NCI-H510A (cell line): ENCODE data around the gene TNRC18.

Experiments used
- DNase-seq: peaks from one replicate; lab custom pipeline; 2025; lab: John Stamatoyannopoulos, UW

TNRC18 gene

DNA sequence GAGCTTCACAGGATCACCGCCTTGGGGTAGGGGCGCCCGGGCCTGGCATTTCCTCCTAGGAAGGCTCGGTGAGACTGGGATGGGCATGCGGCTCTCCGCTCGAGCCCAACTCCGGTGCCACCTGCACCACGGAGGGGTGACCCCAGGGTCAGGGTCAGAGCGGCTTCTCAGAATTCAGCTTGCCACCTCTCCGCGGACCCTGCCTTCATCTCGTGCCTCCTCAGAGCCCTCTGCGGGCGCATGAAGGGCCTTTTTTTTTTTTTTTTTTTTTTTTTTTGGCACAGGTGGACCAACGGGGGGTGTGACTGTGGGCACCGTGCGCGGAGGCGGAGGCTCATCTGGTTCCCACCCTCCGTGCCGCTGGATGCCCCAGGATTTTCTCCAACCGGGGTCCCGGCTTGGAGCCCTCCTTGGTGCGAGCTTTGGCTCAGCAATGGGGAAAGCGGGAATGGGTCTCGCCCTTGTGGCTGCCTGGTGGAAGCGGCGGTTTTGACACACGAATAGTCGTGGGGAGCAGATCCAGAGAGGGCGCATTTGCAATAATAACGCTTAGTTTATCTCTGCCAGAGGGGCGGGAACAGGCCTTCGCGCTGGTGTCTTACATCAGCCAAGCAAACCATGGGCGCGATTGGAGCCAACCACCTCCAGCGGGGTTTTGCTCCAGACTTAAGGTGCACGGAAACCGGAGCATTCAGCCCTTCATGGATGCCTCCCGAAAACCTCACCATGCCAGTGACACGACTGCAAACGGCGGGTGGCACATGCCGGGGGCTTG, 5.0 kb upstream of the TNRC18 start:
- DNase-seq, result peak; percentile 43

DNA sequence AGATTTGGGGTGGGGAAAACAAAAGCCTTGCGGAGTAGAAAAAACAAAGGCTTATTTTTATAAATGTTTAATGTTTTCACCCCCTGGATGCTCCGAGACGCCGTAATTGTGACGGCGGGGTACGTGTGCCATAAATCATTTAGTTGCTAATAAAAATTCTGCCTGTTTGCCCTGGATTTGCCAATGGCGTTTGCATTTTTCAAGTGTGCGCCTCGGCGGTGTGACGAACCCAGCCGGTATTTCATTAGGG, 2.5 kb upstream of the TNRC18 start:
- no peak for DNase-seq

DNA sequence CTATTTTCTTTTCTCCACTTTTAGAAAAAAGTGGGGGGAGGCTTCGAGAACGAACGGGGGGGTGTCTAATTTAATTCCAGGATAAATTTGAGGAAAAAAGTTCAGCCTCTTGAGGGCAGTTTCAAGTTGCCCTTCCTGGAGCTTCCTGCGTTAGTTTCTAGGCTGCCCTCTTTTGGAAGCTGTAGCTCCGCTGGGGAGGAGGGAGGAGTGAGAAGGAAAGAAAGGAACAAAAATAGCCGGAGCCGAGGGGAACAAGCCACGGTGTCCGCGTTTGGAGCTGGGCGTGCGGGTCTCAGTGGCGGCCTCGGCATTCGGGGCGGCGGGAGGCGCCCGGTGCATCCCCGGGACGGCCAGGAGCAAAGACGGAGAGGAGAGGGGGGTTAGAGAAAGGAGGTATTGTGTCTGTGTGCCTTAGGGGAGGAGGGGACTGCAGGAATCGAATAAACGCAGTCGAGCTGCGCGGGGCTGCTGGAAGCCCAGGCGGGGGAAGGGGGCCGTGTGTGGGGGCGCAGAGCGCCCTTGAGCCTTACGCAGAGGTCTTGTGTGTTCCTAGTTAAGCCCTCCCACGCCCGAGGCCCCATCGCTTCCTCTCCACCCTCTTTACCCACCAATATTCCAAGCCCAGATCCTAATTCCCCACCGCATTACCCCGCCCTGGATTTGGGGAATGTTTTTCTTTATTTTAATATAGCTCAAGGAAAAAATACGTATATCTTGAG, 2.0 kb upstream of the TNRC18 start:
- DNase-seq, result peak; percentile 74

DNA sequence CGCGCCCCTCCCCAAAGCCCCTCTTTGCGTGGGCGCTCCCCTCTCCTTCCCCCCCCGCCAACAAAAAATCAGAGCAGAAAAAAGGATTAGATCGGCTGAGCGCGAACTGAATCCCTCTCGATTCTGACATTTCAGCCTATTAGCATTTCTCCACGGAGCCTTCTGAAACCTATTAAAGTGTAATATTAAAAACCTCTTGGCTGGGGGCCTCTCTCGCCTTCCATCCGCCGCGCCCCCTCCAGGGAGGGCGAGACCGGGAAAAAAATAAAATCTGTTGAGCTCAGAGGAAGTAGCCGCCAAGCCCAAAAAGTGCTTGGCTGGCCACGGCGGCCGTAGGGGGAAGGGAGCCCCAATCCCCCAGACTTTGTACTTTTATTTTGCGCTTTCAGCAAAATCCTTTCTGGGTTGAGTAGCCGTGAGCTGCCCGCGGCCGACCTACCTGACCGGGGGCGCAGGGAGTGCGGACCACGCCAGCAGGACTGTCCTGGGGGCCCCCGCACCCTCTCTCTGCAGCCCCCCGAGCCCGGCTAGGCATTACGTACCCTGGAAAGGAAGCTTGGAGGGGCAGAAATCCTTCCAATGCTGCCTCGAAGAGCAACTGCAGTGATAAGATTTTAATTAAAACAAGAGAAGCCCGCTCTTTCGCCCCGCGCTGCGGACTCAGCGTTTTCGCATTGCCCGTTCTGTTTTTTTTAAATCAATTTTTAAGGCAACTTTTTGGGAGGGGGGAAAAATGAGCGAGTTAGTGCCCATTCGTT, 1.3 kb upstream of the TNRC18 start:
- no peak for DNase-seq

DNA sequence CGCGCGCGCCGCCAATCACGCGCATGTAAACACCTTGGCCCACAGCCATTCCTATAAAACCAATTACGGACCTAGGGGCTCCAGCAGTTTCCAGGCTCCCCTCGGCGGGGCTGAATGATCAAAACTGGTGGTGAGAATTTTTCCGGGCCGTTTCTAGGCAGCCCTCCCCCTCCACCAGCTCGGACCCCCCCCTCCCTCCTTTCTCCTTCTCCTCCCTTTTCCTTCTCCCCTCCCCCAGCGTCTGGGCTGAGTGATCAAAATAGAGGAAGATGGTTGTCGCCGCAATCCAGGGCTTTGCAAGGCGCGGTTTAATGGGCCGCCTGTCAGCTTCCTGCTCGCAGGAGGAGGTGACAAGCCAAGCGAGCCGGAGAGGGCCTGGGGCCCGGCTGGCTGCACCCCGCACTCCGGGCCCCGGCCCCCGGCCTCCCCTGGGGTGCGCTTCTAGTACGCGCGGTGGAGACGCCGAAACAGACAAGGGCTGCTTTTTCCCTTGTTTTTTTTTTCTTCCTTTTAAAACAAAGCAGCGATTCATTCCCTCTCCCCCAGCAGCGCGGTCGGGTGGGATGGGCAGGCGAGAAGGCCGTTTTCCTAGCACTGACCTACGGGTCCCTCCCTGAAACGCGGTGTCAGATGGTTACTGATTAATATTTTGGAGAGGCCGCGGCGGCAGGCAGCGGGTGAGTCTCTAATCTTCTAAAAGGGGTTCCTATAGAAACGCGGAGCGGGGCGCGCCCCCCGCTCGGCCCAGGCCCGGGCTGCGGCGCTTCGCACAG, 528 bp upstream of the TNRC18 start:
- peak; percentile 93 for DNase-seq

DNA sequence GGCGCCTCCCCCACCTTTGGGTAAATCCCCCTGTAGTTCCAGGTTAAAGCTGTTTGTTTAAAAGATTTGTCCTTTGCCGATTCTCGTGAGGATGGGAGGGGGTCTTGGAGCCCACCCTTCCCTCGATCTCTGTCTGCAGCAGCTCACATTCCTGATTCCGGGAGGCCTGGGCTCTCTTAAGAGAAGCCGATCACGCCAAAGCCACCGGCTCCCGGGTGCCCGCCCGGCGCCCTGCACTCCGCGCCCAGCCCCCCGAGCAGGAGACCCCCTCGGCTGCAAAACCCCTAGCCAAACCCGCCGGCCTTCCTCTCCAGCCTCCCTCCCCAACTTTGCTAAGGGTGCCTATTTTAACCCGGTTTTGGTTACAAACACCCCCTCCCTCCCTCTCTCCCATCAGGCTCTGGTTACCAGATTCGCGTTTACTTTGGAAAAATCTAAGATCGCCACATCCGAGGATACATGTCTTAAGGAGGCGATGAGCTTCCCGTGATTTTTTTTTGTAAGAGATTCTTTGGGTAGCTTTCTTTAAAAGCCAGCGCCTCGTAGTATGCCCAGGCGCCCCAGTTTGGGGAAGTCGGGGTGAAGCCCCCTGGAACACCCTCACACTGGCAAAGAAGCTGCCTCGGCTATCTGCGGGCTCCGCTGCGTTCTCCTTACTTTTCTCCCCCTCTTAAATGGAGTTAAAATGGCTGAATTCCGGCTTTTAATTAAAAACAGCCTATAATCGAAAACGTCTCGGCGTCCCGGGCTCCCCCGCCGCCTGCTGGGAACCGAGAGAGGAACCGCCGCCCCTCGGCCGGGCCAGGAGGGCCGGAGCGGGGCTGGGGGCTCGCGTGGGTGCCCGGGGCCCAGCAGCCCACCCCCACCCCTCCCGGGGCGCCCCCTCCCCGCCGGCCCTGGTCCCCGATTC, 983 bp downstream of the TNRC18 start:
- DNase-seq, result no peak

DNA sequence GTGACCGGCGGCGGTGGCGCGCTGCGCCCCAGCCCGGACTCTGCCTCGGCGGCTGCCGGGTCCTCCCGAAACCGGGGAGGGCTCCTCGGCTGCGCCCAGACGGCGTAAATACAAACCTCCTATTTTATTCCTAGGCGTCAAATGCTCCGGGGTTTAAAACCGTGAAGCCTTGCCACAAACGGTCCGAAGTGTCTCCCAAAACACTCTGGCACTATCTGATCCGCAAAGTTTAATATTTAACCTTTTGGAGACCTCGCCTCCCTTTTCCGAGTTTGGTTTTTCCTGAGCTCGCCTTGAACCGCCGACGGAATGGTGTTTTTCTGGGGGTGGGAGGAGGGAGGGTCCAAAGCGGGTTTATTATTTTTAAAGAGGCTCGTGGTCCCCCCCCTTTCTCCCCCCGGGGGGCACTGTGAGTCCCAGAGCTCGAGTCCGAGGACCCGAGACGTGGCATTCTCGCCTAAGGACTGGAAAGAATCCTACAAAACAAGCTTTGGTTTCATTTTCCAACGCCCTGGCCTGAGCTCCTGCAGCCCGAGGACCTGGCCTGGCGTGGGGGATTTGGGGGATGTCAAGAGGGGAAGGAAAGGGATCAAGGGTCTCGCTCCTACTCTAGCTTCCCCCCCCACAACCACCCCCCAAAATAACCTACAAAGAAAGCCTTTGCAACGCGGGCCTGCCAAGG, 1.8 kb downstream of the TNRC18 start:
- DNase-seq, result no peak

DNA sequence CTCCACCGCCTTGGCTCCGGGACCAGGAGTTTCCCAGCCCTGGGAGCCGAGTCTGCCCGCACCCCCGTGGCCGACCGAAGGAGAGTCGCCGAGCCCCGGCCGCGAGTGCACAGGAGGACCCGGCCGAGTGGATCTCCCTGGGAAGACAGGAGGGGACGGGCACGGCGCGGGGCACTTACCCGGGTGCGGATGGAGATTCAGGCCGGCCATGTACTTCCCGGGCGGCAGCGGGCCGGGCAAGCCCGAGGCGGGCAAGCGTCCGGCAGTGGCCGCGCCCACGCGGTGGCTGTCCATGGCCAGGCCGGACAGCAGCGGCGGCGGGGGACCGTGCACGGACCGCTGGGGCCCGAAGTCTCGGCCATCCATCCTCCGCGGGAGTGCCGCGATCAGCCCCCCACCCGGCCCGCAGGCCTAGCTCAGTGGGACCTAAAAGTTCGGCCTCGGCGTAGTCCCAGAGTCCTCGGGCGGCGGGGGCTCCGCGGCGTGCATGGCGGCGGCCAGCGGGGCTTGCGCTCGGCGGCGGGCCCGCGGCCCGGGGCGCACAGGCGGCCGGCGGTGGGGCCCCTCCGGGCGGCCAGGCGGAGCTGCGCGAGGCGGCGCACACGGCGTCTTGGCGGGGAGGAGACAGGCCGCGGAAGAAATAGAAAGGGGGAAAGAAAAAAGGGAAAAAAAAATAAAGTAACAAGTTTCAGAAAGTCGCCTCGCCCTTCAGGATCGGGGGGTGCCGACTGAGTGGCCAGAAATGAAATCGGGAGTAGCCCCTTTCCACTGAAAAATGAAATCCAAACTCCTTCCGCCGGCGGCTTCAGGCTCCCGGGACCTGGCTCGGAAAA, 2.5 kb downstream of the TNRC18 start:
- DNase-seq, result no peak

DNA sequence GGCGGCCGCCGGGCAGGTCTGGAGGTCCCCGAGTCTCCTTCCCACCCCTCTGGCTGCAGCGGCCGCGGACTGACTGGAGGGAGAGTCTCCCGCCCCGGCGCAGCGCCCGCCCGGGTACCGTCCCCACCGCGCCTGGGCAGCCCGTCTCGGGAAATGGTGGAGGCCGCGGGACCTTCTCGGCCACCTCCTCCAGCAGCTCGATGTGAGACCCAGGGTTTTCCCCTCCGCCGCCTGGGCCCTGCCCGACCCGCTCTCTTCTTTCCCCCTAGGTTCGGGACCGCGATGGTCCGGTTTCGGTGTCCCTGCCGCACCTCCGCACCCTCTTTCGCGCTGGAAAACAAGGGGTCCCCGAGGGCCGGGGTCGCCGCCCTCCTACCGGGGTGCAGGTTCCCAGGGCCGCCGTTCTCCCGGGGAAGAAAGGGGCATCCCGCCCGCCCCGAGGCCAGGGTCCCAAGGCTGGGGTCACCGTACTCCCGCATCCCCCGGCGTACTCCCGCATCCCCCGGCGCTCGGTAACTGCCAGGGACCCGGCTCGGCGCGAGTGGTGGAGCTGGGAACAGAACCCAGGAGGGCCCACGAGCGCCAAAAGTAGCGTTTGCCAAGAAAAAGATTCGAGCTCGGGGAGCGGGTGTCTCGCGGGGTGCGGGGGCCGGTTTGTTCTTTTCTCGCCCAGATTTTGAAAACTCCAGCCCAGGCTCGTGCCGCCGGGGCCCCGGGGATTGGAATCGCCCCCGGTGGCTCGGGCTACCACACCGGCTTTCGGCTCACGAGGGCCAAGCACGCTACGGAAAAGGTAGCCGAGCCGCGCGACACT, 3.4 kb downstream of the TNRC18 start:
- DNase-seq, result no peak

DNA sequence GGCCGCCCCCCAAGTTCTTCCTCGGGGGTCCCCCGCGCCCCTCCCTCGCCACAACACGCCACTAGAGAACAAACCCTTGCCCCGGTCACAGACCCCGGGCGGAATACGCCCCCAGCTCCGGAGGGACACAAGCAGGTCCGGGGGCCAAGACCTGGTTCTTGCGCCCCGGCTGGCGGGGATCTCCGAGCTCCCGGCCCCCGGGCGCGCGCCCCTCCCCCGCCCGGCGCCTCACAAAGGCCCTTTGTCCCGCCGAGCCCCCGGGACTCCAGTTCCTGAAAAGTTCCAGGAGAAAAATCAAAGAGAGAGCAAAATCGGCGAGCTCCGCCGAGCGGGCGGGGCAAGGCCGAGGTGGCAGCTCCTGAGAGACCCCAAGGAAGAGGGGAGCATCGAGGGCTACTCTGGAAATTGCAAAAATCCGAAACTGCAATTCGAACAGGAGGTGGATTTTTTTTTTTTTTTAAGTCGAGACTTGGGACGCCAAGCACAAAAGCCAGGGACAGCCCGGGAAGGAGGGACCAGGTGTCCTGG, 4.0 kb downstream of the TNRC18 start:
- DNase-seq, result no peak

DNA sequence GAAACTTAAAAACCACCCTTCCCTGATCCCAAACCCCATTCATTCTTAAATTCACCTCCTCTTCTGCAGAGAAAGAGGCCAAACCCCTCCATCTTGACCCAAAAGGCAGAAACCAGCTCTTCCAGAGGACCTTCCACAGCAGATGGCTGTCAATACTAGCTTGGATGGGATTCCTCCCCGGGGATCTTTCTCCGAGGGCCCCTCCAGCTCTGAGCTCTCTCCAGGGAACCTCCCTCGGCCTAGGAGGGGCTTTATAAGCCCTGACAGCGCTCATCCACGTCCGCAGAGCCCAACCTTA, 5.4 kb downstream of the TNRC18 start:
- DNase-seq, result no peak

DNA sequence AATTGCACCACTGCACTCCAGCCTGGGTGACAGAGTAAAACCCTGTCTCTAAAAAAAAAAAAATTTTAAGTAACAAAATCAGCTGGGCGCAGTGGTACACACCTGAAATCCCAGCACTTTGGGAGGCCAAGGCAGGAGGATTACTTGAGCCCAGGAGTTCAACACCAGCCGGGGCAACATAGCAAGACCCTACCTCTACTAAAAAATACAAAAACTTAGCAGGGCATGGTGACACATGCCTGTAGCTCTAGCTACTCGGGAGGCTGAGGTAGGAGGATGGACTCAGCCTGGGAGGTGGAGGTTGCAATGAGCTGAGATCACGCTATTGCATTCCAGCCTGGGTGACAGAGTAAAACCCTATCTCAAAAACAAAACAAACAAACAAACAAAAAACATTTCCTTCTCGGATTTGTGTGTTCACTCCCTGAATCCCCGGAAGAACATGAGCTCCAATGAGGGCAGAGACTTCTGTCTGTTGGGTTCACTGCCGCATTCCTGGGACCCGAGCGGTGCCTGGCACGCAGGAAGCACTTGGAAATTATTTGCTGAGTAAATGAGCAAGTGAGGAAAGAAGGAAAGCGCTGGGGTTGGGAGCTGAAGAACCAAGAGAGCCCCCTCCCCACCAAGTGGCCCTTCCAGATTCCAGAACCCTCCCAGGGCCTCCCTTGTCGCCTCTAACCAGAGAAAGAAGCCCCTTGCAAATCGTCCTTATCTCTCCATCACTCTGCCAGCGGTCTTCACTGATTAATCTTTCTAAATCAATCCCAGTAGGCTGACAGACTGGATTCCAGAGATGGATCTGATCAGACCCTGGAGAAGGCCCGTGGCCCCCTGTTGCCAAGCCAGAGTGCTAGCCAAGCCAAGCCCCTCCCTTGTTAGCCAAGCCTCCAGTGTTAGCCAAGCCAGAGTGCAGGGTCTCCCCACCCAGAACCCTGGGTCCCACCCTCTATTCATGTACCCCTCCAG, 6.2 kb downstream of the TNRC18 start:
- DNase-seq, result no peak

DNA sequence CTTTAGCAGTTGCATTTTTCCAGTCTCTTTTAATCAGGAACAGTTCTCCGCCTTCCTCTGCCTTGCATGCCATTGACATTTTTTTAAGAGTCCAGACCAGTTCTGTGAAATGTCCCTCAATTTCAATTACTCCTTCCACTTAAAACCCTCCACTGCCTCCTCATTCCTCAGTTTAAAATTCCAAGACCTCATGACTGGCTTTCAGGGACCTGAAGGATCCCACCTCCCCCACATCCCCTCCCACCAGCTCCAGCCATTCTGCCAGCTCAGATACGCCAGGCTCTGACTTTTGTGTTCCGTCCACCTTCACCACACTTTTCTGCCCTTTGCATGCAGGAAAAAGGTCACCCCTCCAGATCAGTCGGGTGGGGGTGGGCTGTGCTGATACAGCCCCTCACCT, 8.7 kb downstream of the TNRC18 start:
- no peak for DNase-seq

DNA sequence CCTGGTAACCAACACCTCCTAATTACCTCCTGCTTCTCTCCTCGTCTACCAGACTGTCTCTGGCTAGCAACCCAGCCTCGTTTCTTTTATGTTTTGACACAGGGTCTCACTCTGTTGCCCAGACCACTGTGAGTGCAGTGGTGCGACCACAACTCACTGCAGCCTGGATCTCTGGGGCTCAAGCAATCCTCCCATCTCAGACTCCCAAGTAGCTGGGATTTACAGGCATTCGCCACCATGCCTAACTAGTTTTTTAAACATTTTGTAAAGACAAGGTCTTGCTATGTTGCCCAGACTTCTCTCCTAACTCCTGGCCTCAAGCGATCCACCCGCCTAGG, 10.2 kb downstream of the TNRC18 start:
- no peak for DNase-seq

DNA sequence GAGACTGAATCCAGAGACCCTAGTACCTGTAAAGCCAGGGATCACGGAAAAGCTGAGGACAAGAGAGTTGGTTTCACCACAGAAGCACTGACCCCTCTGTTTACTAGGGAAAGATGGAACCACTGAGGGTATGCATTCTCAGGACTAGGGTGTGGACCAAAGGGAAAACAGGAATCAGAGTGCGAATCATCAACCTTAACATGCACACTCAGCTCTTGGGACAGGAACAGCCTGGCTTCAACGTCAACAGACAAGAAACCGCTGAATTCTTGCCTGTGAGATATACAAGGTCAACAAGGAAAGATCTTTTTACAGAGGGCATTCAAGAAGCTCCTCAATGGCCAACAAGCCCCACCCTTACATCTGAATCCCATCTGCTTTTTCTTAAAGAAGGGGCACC, 14.9 kb downstream of the TNRC18 start:
- no peak for DNase-seq

DNA sequence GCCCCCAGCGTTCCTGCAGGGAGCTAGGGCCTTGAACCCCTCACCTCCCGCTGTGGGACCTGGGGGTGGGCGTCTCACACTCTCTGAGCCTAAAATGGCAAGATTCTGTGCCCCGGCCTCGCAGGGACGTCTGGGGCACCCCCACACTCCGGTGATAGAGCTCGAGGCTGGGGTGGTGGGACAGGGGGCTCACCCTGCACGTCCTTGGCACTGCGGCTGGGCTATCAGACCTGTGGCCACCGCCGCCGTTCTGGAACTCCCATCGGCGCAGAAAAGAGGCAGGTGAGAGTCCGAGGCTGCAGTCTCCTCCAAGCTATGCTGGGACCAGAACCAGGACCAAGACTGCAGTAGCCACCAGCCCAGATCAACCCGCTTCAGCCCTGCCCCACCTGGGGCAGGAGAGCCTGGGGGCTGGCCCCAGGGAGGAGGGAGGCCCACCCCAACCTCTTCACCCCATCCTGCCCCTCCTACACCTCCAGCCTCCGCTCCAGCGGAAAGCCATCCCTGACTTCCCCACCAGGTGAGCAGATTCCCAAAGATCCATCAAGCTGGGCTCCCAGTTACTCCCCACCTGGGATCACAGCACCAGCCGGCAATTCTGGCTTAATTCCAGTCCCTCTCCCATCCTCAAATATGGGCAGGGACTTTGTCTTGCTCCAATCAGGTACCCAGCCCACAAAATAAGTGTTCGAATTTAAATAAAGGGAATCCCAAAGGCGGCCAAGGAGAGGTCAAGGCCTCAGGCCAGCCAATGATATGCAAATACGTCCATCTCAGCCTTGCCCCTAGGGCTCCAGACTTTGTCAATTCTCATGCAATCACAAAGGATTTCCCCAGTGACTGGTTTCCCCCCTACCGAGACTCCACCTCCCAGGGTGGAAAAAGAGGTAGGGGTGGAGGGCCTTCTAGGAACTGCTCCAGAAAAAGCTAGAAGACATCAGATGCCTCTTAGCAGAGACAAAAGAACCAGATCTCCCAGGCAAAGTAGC, 16.4 kb downstream of the TNRC18 start:
- DNase-seq, result no peak

DNA sequence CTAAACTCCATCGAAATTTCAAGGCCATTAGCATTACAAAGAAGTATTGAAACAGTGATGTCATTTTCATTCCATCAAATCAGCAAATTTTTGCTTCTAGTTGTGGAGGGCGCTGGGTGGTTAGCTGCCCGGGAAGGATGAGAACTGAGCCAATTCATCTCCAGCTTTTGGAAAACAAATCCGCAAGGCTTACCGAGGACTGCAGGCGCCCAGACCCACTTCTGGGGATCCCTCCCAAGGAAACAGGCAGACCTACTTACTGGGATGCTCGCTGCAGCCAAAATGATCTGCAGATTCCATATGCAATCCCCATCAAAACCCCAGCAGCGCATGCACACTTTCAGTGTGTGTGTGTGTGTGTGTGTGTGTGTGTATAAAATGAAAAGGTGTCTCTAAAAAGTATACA, 19.2 kb downstream of the TNRC18 start:
- DNase-seq, result no peak
